HG02642 (cell line): ENCODE measurements around the gene ZNF804A.

Experiments
- ATAC-seq: cut with Tn5 transposase; IDR thresholded peaks from one replicate; pipeline ENCODE4 v1.9.1; 2021; ENCODE audit warnings: mild to moderate bottlenecking; ENCODE audit not compliant: unreplicated experiment, poor library complexity

Gene ZNF804A

GRCh38 chr2:184920451-184920965 lies 322.2 kb downstream of the ZNF804A start:
- ATAC-seq: no peak

- ATAC-seq: no peak
Measured at GRCh38 chr2:184921676-184922075, 323.3 kb downstream of the ZNF804A start.

DNA sequence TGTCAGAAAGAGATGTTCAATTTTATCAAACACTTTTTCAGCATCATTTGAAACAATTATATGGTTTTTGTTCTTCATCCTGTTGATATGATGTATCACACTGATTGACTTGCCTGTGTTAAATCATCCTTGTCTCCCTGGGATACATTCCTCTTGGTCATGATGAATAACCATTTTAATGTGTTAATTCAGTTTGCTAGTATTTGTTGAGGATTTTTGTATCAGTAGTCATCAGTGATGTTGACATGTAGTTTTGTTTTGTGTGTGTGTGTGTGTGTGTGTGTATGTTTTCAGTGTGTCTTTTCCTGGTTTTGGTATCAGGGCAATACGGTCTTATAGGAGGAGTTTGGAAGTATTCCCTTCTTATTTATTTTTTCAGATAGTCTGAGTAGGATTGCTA lies 325.4 kb downstream of the ZNF804A start:
- ATAC-seq: no peak

- ATAC-seq: no peak
Measured at GRCh38 chr2:184927040-184927439, 328.7 kb downstream of the ZNF804A start.

- ATAC-seq: no peak
Measured at GRCh38 chr2:184936761-184937160, 338.4 kb downstream of the ZNF804A start.

- ATAC-seq: no peak
Measured at GRCh38 chr2:184938221-184938985, 340.1 kb downstream of the ZNF804A start.

DNA sequence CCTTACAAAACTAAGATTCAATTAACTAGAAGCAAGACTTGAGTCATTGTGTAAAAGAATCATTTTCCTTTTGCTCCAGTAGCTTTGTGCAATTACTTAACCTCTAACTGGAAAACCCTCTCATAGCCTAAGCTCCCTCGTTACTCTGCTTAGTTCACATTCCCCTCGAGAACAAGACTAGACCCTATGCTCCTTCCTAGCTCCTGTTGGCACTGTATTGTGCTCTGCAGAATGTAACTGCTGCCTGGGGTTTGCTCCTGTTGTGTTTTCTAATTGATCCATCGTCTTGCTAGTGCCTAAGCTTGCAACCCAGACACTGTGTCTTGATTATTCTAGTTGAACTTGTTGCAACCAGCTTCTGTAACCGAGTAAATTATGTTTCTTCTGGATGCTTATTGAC lies 347.0 kb downstream of the ZNF804A start:
- no peak for ATAC-seq

GRCh38 chr2:184945824-184946223 lies 347.5 kb downstream of the ZNF804A start:
- ATAC-seq: no peak

DNA sequence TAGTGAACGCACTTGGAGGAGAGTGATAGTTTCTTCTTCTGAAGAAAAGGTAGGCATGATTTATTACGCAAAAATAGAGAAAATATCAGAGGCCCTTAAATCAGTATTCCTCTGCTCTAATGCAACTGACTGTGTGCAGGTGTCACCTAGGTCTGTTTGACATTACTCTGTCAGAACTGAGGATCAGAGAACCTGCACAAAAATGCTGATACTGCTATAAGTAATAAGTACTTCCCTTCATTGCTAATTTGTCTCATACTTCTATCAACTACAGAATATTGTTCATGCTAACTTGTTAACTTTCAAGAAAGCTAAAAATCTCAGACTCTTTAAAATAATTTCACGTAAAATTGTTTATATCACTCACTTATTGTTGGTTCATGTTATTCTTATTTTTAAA lies 358.5 kb downstream of the ZNF804A start:
- ATAC-seq: no peak

GRCh38 chr2:184971546-184972068 lies 373.3 kb downstream of the ZNF804A start:
- no peak for ATAC-seq
